ENCODE measurements around the gene CTSD.
A peak's percentile ranks its signal among the peaks of the same experiment; 100 is the strongest.

Gene CTSD

GRCh38 chr11:1782831-1783724, 19.4 kb upstream of the CTSD start:
- DNase-seq (ENCODE audit: low spot score) (no peak), FAIRE-seq (no peak)

GRCh38 chr11:1782031-1782590, 18.4 kb upstream of the CTSD start:
- no peak for DNase-seq (ENCODE audit: low spot score)
- FAIRE-seq: no peak

GRCh38 chr11:1781593-1781975, 17.9 kb upstream of the CTSD start:
- FAIRE-seq (no peak), DNase-seq (ENCODE audit: low spot score) (no peak)

- no peak for FAIRE-seq
- no peak for DNase-seq (ENCODE audit: low spot score)
Observed at GRCh38 chr11:1780700-1781592, 17.2 kb upstream of the CTSD start.

DNA sequence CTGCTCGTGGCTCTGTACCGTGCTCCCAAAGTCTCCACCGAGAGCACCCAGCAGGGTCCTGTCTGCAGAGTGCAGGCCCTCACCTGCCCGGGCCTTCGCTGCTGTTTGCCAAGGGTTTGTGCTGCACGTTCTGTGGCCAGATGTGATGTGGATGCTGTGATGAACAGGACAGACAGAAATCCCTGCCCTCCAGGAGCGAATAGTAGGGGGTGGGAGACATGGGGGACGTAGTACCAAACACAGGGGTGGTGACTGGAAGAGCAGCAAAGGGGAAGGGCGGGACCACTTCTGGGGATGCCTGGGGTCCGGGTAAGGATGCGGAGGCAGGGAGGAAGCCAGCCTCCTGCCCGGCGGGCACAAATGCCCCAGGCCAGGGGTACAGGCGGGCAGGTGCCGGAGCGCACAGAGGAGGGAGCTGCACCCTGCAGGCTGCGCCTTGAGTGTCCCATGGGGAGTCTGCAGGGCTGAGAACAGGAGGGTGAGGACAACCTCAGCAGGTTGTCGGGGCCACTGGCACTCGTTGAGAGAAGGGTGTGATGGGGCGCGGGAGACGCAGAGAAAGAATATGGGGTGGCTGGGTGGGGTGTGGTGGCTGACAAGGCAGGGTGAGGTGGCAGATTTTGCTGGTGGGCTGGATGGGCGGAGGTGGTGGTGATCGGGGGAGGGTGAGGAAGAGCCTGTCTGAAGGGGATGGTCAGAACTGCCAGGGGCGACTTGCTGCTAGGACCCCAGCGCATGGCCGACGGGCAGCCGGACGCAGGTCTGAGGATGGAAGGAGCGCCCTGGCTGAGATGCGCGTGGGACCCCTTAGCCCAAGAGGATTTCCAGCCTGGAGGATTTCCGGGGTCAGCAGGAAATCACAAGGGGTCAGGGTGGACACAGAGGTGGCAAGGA, 16.3 kb upstream of the CTSD start:
- DNase-seq (ENCODE audit: low spot score) (no peak), FAIRE-seq (no peak)

DNA sequence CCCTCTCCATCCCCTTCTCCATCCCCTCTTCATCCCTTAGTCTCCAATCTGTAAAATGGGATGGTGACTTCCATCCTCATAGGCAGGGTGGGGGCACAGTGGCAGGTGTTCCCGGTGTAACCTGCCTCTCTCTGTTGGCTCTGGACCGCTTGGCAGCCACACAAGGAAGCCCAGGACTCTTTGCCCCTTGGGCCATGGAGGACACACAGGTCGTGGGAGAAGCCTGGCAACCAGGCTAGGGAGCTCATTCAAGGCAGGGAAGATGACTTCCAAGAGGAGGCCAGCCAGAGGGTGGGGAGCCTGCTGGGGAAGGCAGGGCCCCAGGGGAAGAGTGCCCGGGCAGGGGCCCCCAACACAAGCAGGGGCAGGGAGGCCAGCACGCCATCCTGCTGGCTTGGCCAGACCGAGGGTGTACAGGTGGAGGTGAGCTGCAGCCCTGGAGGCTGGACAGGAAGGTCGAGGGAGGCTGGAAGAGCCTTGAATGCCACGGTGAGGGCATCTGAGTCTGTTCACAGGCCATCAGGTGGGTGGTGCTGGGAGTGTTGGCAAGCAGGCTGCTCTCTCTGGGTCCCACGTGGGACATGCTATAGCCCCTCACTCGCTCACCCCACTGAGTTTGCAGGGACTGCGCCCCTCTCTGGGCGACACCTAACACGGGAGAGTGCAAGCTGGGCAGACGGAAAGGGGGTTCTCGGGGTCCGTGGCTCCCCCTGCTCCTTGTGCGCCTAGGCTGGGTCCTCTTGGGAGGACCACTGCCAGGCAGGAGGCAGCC, 15.5 kb upstream of the CTSD start:
- FAIRE-seq: no peak
- DNase-seq (ENCODE audit: low spot score): no peak

DNA sequence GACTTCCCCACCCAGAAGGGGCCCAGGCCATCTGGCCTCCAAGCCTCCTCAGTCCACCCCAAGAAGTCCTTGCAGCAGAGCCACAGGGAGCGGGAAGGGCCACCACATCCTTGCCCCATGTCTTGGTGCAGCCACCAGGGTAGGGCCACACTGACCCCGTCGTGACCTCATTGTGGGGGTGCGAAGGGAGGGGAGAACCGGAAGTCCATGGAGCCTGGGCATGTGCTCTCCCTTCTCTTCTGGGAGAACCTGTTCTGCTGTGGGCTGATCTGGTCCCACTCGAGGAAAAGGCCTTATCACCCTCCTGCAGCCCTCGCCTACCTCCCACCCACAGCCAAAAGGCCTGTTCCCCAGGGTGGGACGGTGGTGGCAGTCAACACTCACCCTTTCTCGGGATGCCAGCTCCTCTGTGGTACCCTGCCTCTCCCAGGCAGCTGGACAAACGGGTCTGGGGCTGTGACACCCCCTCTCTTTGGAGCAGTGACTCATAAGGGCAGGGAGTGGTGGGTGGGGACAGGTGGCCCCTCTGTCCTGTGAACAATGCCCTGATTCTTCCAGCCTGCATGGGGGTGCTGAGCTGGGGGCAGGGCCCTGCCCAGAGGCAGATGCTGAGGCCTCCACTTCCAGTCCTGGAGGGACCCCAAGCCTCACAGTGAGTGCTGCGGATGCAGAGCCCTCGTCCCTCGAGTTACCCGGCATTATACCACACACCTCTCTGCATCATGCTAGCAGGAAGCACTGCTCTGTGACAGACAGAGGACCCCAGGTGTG, 14.6 kb upstream of the CTSD start:
- DNase-seq (ENCODE audit: low spot score) (no peak), FAIRE-seq (no peak)

DNA sequence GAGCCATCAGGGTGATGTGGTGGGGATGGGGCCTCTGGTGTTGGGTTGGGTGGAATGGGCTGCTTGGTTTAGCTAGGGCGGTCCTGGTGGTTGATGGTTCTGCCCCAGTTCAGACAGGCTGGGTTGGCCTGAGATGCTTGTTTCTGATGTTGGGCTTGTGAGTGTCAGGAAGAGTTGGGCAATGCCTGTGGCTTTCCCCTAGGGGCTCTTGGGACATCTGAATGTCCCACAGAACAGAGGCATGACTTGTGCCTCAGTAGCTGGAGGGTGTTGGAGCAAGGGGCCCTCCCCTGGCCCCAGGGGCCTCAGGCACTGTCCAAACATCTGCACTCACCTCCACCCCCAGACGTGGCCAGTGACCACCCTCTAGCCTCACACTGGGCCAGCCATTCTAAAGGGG, 14.0 kb upstream of the CTSD start:
- FAIRE-seq: no peak
- no peak for DNase-seq (ENCODE audit: low spot score)

DNA sequence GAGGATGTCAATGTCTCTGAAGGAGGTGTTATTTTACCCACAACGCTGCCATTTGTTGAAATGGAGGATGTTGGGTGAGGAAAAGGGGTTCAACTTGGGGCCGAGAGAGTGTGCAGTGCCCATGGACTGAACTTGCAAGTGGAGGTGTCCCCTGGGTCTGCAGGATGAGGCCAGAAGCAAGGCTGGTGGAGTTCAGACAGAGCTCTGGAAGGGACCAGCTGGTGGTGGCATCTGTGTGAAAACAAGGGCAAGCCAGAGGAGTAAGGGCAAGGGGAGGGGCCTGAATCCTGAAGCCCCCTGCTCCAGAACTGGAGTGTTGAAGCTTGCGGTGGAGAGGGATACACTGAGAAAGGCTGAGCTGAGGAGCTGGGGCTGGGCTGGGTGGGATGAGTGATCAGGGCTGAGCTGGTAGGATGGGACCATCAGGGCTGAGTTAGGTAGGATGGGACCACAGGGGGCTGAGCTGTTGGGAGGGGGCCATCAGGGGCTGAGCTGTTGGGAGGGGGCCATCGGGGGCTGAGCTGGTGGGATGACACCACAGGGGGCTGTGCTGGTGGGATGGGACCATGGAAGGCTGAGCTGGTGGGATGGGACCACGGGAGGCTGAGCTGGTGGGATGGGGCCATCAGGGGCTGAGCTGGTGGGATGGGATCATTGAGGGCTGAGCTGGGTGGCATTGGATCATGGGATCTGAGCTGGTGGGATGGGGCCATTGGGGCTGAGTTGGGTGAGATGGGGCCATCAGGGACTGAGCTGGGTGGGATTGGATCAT, 13.4 kb upstream of the CTSD start:
- no peak for DNase-seq (ENCODE audit: low spot score)
- FAIRE-seq: no peak

DNA sequence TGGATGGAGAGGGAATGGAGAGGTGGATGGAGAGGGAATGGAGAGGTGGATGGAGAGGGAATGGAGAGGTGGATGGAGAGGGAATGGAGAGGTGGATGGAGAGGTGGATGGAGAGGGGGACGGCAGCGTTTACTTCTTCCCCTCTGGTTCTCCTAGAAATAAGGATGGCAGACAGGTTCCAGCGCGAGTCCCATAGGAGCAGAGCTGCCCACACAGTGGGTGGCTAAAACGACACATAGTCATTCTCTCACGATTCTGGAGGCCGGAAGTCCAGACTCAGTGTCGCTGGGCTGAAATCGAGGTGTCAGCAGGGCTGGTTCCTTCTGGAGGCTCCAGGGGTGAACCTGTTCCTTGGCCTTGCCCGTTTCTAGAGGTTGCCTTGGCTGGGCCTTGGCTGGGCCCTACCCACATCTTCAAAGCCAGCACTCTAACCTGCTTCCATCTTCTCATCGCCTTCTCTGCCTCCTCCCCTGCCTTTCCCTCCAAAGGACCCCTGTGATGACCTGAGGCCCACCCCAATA, 12.7 kb upstream of the CTSD start:
- FAIRE-seq: no peak

GRCh38 chr11:1774886-1775285, 11.2 kb upstream of the CTSD start:
- no peak for DNase-seq (ENCODE audit: low spot score)
- no peak for FAIRE-seq

More for the DNA sequence above, 12.7 kb upstream of the CTSD start:
- DNase-seq (ENCODE audit: low spot score): no peak

DNA sequence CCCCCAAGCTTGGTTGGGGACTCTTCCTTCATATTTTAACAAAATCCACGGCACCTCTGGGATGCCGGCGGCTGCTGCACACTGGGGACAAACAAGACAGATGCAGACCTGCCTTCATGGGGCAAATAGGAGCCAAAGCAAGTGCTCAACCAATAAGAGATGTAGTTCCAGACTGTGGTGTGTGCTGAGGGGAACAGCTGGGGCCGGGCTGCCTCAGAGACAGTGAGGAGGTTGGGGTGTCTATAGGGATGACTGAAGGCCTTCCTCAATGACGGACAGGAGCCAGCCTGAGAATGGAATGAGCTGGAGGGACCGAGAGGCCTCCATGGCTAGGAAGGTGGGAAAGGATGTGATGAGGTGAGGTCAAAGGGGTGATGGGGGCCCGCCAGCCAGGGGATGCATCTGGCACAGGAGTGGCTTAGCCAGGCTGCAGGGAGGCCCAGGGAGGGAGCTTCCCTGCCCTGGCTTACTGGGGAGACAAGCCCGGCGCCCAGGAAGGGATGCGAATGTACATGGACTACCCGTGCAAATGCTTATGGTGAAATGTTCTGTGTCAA, 10.3 kb upstream of the CTSD start:
- no peak for DNase-seq (ENCODE audit: low spot score)
- FAIRE-seq: no peak

DNA sequence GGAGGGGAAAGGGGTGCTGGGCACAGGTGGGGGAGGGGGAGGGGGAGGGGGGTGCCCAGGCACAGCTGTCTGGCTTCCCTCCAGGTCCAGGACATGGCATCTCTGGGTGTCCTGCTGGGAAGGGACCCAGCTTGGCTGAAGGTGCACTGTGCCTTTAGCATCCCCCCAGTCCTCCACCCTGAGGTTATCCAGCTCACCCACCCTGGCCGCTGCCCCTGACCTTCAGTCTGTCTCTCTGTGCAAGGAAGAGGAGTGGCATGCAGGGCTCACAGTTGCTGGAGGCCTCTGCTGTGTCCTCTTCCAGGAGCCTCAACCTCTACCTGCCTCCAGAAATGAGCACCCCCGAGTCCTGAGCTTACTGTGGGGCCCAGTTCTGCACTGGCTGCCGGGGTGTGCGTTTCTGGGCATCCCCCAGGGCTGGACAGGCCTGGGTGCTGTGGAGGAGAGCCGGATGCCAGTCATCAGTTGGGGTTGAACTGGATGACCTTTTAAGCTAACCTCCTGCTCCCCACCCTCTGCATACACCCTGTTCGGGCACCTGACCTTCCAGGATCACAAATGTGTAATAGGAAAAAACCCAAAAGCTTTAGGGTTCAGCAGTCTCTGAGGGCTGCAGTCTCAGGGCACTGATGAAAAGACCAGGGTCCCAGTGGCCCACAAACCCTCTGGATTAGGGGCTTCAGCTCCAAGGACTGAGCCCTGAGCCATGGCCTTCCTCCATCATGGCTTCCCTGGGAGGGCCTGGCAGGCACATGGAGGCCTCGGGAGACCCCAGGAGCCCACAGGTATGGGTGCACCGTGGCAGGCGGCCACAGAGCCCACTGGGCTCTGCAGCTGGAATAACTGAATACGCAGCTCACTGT, 9.6 kb upstream of the CTSD start:
- FAIRE-seq (no peak), DNase-seq (ENCODE audit: low spot score) (no peak)

GRCh38 chr11:1772270-1773130, 8.8 kb upstream of the CTSD start:
- FAIRE-seq (peak; percentile 53), DNase-seq (ENCODE audit: low spot score) (peak; percentile 86)

GRCh38 chr11:1771700-1772099, 8.0 kb upstream of the CTSD start:
- DNase-seq (ENCODE audit: low spot score) (no peak), FAIRE-seq (no peak)

- DNase-seq (ENCODE audit: low spot score): no peak
- no peak for FAIRE-seq
Observed at GRCh38 chr11:1771273-1771672, 7.5 kb upstream of the CTSD start.
